C1 segment of cervical spinal cord (tissue), 14 donors: Measurements from ENCODE around the gene ZNF215.
"Not testable (repeated sequence)": the region's sequence is repeated elsewhere in the genome, so short reads cannot be mapped to it uniquely, and the experiment has no call there.

ENCODE experiments used
- DNase-seq, 14 donors: peaks; one replicate each; lab custom pipeline; 2025; lab: John Stamatoyannopoulos, UW

Gene ZNF215

DNA sequence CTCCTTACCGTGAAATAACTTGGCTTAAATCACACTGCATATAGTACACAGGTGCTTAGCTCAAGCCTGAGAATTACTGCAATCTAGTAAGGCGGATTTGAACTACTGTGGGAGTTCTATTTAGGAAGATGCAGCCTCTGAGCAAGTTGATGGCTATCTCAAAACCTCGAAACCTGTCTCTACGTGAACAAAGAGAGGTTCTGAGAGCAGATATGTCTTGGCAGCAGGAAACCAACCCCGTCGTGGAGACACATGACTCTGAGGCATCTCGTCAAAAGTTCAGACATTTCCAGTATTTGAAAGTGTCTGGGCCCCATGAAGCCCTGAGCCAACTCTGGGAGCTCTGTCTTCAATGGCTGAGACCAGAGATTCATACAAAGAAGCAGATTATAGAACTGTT is 5.9 kb downstream of the ZNF215 start:
- DNase-seq: no peak

DNA sequence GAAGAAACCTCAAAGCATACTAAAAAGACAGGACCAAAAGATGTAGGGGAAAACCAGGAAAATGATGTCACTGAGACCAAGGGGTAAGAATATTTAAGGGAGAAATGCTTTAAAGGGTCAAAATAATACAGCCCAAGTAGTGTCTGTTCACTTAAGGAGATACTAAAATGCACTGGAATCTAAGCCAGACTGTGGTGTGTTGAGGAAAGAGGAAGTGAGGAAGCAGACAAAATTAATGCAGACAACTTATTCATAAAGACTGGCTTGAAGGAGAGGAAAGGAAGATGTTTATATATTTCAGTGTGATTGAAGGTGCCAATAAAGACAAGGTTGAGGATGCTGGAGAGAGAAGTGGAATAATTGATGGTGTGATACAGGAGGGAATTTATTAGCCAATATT is 15.7 kb downstream of the ZNF215 start:
- no peak for DNase-seq

DNA sequence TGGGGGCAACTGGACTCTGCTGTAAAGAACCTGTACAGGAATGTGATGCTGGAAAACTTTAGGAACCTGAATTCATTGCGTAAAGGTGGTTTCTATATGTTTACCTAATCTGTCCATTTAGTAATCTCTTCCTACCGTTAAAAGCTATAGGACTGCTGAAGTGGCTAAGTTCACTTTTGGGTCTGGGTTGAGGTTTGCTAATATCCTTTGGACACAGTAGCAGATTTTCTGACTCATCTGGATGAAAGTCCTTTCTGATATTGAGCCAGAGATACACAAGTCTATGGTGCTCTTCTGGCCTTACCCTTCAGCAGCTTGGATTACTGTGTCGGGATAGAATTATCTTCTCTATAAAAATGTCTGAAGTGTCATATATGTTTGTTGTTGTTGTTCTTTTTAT is 16.9 kb downstream of the ZNF215 start:
- no peak for DNase-seq

DNA sequence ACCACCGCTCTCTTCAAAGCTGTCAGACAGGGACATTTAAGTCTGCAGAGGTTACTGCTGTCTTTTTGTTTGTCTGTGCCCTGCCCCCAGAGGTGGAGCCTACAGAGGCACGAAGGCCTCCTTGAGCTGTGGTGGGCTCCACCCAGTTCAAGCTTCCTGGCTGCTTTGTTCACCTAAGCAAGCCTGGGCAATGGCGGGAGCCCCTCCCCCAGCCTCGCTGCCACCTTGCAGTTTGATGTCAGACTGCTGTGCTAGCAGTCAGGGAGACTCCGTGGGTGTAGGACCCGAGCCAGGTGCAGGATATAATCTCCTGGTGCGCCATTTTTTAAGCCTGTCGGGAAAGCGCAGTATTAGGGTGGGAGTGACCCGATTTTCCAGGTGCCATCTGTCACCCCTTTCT is 28.0 kb downstream of the ZNF215 start:
- DNase-seq: not testable (repeated sequence)

DNA sequence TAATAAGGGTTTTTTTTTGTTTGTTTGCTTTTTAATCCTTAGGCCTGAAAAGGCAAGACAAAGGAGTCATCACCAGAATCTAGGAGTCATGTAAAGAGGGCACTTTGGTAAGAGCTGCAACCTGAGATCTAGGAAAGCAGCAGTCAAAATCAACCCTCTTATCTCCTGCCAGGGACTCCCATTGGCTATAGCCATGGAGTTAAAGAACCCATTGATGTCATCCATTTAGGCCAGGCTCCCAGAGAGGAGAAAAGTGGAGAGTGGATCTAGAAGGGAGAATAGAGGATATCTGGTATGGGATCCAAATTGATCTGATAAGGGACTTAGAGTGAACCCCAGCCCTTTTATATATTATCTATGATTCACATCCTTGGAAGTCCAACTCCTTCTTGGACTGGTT is 35.9 kb downstream of the ZNF215 start:
- no peak for DNase-seq

DNA sequence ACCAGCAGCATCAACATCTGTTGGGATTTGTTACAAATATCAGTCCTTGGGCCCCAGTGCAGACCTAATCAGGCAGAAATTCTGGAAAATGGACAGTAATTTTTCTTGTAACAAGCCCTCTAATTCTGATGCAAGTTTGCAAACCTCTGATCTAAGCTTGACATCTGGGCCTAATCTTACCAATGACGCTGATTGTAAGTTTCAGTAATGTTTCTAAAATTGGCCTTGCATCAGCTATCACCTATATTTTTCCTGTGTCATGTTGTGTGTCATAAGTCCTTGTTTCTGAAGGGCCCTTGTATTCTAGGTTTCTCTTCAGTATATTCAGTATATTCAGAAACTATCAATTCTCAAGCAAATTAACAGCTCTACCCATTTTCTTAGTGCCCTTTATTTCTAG is 36.4 kb downstream of the ZNF215 start:
- DNase-seq: no peak

DNA sequence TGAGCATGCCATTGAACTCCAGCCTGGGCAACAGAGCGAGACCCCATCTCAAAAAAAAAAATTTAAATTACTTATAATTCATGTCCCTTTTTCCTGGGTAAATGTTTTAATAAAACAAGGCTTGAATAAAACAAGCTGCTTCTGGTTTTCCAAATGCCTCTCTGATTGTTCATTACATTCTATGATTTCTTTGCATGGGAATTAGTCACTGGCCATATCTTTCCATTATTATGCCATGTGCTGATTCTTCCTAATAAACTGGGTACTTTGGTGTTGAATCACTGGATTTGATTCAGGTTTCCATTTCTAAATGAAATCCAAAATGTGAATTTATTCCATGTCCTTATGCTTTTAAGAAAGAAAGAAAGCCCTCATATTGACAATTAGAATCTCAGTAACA is 42.6 kb downstream of the ZNF215 start:
- no peak for DNase-seq

DNA sequence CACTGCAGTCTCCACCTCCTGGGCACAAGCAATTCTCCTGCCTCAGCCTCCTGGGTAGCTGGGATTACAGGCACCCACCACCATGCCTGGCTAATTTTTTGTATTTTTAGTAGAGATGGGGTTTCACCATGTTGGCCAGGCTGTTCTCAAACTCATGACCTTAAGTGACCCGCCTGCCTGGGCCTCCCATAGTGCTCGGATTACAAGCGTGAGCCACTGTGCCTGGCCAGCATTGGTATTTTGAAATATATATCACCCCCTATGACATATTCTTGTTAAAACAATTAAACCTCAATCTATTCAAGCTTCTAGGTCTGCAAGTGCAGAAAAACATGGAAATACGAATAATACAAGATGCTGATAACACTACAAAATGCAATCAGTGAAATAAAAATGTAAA is 43.6 kb downstream of the ZNF215 start:
- not testable (repeated sequence) for DNase-seq

DNA sequence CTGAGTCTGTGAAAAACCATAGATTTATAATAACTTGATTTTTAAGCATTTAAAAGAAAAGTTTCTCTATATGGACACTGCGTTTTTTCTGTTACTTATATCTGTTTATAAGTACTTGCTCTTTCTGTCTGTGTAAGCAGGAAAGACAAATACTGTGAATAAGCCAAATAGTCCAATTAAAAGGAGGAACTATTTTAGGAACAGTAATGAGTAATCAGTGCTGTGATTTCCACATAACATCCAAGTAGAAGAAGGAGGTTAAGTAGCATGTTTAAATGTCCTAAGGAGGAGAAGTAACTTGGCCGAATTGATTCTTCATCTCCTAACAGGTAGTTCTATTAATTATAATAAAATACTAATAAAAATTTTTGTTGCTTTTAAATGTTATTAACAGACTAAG is 53.1 kb downstream of the ZNF215 start:
- DNase-seq: no peak

DNA sequence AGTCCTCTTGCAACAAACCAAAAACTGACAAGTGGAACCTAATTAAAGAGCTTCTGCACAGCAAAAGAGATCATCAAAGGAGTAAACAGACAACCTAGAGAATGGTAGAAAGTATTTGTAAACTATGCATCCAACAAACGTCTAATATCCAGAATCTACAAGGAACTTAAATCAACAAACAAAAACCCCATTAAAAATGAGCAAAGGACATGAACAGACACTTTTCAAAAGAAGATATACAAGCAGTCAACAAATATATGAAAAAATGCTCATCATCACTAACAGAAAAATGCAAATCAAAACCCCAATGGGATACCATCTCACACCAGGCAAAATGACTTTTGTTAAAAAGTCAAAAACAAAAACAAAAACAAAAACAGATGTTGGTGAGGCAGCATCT is 60.3 kb downstream of the ZNF215 start:
- DNase-seq: no peak

DNA sequence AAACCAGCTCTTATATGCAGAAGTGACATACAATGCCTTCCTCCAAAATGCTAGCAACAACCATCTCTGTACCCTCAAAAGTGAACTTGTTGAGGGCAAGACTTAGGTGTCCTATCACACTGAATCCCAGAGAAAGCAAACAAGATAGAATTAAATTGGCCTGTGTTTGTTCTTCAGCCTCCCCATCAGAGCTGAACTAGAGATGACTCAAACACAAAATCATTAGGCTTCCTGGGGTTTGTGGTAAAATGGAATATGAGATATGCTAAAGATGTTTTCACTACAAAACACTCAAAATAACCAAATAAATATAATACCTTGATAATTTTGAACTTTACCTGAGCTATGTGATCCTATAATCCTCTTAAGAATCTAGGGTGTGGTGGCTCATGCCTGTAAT is 62.3 kb downstream of the ZNF215 start:
- DNase-seq: no peak

DNA sequence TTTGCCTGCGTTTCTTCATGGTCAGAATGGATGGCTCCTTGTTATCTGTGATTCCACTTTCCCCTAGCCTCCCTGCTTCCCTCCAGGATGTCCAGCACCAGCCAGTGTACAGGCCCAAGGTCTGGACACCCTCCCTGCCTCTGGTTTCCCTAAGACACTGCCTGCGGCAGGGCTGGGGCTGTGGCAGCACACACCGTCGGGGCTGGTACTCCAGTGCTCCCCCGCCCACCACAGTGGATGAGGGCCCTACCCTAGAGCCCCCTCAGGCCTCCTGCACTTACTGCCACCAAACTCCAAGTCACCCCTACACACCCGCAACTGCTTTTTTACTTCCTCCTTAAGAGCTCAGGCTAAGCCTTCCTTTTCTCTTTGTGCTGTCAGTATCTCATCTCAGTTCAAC is 65.0 kb downstream of the ZNF215 start:
- DNase-seq: no peak

DNA sequence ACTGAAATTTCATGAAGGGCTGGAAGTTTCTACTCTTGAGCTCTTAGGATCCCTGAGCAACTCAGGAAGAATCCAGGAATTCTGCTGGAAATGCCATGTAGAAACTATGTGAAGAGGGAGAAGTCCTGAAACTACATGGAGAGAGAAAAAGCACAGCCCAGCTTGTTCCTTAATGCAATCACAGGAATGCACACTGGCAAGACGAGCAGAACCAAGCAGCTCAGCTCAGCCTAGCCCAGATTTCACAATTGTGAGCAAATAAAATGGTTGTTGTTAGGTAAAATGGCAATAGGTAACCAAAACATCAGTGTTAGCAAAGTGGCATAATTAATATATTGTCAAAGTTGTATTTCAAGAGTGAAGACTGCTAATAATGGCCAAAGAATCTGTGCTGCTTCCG is 65.8 kb downstream of the ZNF215 start:
- DNase-seq: no peak

DNA sequence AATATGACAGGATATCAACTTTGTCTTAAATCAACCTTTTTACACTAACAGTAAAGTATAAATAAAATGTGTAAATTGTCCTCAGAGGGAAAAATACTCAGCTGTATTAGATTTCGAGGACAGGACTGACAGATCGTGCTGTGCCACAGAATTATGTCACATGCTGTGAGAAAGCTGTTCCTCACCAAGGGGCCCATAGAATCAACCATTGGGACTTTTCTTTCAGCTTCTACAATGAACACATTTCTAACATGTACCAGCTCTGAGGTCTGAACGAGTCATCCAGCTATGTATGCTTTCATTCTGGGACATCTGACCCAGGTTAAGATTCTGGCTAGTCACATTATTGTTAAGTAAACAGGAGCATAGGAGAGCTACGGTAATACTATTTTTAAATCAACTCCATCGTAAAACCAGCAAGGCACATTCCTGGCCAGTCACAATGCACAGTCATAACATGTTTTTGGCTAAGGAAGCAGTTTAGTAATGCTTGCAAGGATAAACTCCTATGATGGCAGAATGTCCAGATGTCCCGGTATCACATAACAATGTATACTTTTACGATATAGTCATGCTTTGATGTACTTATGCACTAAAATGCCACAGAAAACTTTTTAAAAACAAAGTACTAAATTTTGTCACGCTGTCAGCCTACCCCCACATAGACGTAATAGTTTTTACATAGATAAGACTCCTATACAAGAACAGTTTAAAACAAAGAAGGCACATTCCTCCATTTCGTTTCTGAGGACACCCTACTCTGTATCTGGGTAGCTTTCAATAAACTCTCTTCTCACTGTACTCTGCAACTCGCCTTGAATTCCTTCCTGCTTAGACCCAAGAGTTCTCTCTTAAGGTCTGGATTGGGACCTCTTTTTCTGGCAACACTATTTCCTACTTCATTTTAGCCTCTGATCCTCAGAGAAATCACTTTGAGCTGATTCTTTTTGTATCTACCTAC is 66.5 kb downstream of the ZNF215 start:
- DNase-seq: no peak

DNA sequence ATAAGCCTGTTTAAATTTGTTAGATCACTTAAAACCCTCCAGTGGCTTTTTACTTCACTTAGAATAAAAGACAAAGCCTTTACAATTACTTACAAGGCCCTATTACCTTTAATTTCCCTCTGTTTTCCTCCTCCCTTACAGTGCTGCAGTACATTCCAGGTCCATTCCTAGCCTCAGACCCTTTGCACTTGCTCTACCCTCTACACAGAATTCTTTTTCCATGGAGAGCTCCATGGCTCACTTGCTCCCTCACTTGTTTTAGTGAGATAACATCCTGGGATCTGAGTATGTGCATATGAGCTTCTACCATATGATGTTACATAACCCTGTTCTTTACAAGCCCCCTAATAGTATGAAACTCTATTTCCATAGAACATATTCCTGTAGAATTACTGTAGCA is 69.5 kb downstream of the ZNF215 start:
- no peak for DNase-seq

DNA sequence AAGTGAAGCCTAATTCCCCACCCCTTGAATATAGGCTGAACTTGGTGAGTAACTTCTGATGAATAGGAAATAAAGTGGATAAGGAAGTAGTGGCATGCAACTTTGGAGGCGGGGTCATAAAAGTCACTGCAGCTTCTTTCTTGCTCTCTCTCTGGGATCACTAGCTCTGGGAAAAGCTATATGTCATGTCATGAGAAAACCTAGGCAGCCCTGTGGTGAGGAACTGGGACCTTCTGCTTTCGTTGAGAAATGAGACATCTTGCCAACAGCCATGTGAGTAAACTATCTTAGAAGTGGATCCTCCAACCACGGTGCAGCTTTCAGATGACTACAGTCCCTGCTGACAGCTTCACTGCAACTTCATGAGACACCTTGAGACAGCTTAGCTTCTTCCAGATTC is 78.3 kb downstream of the ZNF215 start:
- no peak for DNase-seq
